PC-9 (cell line): ENCODE measurements around the gene DACT2. TPM values are rescaled to one million over a fixed set of nuclear protein-coding genes. Genes with fewer than 3 reads are reported as not detected.
A peak's percentile ranks its signal among the peaks of the same experiment; 100 is the strongest.

ENCODE experiments used
- BruUV-seq: library from RNA; stranded (reverse); fragments of 400-500 nt; replicated peaks from 2 replicates; lab custom pipeline; 2021; lab: Mats Ljungman, UMichigan
- CTCF ChIA-PET: fragments of 300-600 bp; sonication (Branson Sonifier 250); formaldehyde crosslinking; loops from one replicate; lab custom pipeline; 2022; ENCODE audit warnings: antibody characterized with exemption; lab: Charles Lee
- POLR2A ChIA-PET: fragments of 300-600 bp; sonication (Branson Sonifier 250); formaldehyde crosslinking; loops from one replicate; lab custom pipeline; 2022; ENCODE audit warnings: antibody characterized with exemption; ENCODE audit not compliant: unreplicated experiment; lab: Charles Lee
- DNase-seq, 2 experiments: peaks; one replicate each; pipeline versions ENCODE4 v3.0.0 to v3.0.0-alpha.2; 2015 to 2022; ENCODE audit warnings: mixed read lengths in 1 of 2
- H2AFZ ChIP-seq: fragments of 200-600 bp; sonication (generic); 2 replicates; pipeline ENCODE4 v1.8.1; 2017; ENCODE audit warnings: antibody characterized with exemption
- H3F3A ChIP-seq: fragments of 200-600 bp; sonication (generic); 2 replicates; pipeline ENCODE4 v1.8.1; 2017; ENCODE audit warnings: antibody characterized with exemption, mild to moderate bottlenecking, low read depth; ENCODE audit not compliant: insufficient read depth
- H3K27ac ChIP-seq: fragments of 200-600 bp; sonication (generic); 2 replicates; pipeline ENCODE4 v1.6.1; 2016; ENCODE audit warnings: mixed run types
- H3K27me3 ChIP-seq: fragments of 200-600 bp; sonication (generic); 2 replicates; pipeline ENCODE4 v1.6.1; 2016; ENCODE audit warnings: low read depth, mixed run types; ENCODE audit not compliant: insufficient read depth
- H3K36me3 ChIP-seq: fragments of 200-600 bp; sonication (generic); 2 replicates; pipeline ENCODE4 v1.6.1; 2016; ENCODE audit warnings: low read depth, mixed run types
- H3K4me1 ChIP-seq: fragments of 200-600 bp; sonication (generic); replicated peaks from 2 replicates; pipeline ENCODE4 v1.6.1; 2016; ENCODE audit warnings: mixed run types; ENCODE audit not compliant: insufficient read depth
- H3K4me2 ChIP-seq: fragments of 200-600 bp; sonication (generic); 2 replicates; pipeline ENCODE4 v1.6.1; 2017; ENCODE audit warnings: mixed run types
- H3K4me3 ChIP-seq: fragments of 200-600 bp; sonication (generic); 2 replicates; pipeline ENCODE4 v1.6.1; 2016; ENCODE audit warnings: mixed run types
- H3K79me2 ChIP-seq: fragments of 200-600 bp; sonication (generic); 2 replicates; pipeline ENCODE4 v1.6.1; 2017; ENCODE audit warnings: low read depth, mixed run types
- H3K9me2 ChIP-seq: fragments of 200-600 bp; sonication (generic); 2 replicates; pipeline ENCODE4 v1.8.1; 2017; ENCODE audit warnings: mild to moderate bottlenecking; ENCODE audit not compliant: insufficient read depth
- H3K9me3 ChIP-seq: fragments of 200-600 bp; sonication (generic); 2 replicates; pipeline ENCODE4 v1.8.1; 2016; ENCODE audit warnings: low read depth; ENCODE audit not compliant: insufficient read depth
- H4K20me1 ChIP-seq: fragments of 200-600 bp; sonication (generic); 2 replicates; pipeline ENCODE4 v1.8.1; 2017; ENCODE audit not compliant: insufficient read depth
- CTCF ChIP-seq: fragments of 200-600 bp; sonication (generic); conservative IDR thresholded peaks from 2 replicates; pipeline ENCODE4 v1.6.1; 2017; ENCODE audit warnings: mixed run types, antibody characterized with exemption, mild to moderate bottlenecking, moderate library complexity
- EZH2 ChIP-seq: fragments of 200-600 bp; sonication (generic); IDR thresholded peaks from 2 replicates; pipeline ENCODE4 v1.8.0; 2017; ENCODE audit warnings: antibody characterized with exemption, low read depth
- intact Hi-C: fragments of 100-400 bp; cut with micrococcal nuclease; formaldehyde crosslinking; loops from one replicate; pipeline ENCODE4 v1.10.0; 2022; ENCODE audit not compliant: unreplicated experiment
- total RNA-seq: library from RNA; stranded (reverse); gene quantifications from 2 replicates; pipeline ENCODE4 v1.2.3, GENCODE V29; 2021

DACT2 gene
- total RNA-seq, 1 experiment from 2014 or later: not detected

- Histone ChIP-seq H3K27me3 (peaks cover 93% of the 10 kb centered on the region), H3K4me2 (no peak overlapping the region), H3K79me2 (no peaks in the 10 kb centered on the region), H3K9me3 (no peaks in the 10 kb centered on the region), H3K36me3 (no peaks in the 10 kb centered on the region), H3K4me3 (no peak overlapping the region), H3K9me2 (no peaks in the 10 kb centered on the region), H3F3A (no peaks in the 10 kb centered on the region), H4K20me1 (no peaks in the 10 kb centered on the region), H2AFZ (no peak overlapping the region), H3K4me1 (no peaks in the 10 kb centered on the region), H3K27ac (no peak overlapping the region)
- BruUV-seq: no TSS peak
- no peak for TF ChIP-seq CTCF
- TF ChIP-seq EZH2: no peak
- no peak for DNase-seq
- ChIA-PET CTCF (no interaction called here), POLR2A (no interaction called here)
- intact Hi-C loops: no loop called here
Measured at GRCh38 chr6:168344338-168344737, 24.8 kb upstream of the DACT2 start.

GRCh38 chr6:168343239-168344150 is 23.9 kb upstream of the DACT2 start:
- H3K4me1 ChIP-seq: no peaks in the 10 kb centered on the region
- DNase-seq: no peak
- H3K27ac ChIP-seq: no peak overlapping the region
- no peak overlapping the region for H3K4me3 ChIP-seq
- H3K9me2 ChIP-seq: no peaks in the 10 kb centered on the region
- intact Hi-C loops: no loop called here
- H3K79me2 ChIP-seq: no peaks in the 10 kb centered on the region
- TF ChIP-seq EZH2: no peak
- no peak overlapping the region for H3K4me2 ChIP-seq
- peaks cover 93% of the 10 kb centered on the region for H3K27me3 ChIP-seq
- H3K9me3 ChIP-seq: no peaks in the 10 kb centered on the region
- H2AFZ ChIP-seq: no peak overlapping the region
- no TSS peak for BruUV-seq
- ChIA-PET CTCF (no interaction called here), POLR2A (no interaction called here)
- no peaks in the 10 kb centered on the region for H3K36me3 ChIP-seq
- no peaks in the 10 kb centered on the region for H4K20me1 ChIP-seq
- no peaks in the 10 kb centered on the region for H3F3A ChIP-seq

GRCh38 chr6:168342636-168343035 is 23.1 kb upstream of the DACT2 start:
- CTCF ChIA-PET: no interaction called here
- H3K4me1 ChIP-seq: no peaks in the 10 kb centered on the region
- H3K27me3 ChIP-seq: peaks cover 90% of the 10 kb centered on the region
- H3K9me3 ChIP-seq: no peaks in the 10 kb centered on the region
- H3K4me2 ChIP-seq: no peak overlapping the region
- H2AFZ ChIP-seq: no peak overlapping the region
- no peaks in the 10 kb centered on the region for H3F3A ChIP-seq
- no peak overlapping the region for H3K4me3 ChIP-seq
- POLR2A ChIA-PET: no interaction called here
- DNase-seq: peak in 1 of 2 experiments; percentile 40
- TF ChIP-seq EZH2 (no peak), CTCF (no peak)
- no peaks in the 10 kb centered on the region for H3K36me3 ChIP-seq
- intact Hi-C loops: no loop called here
- H3K9me2 ChIP-seq: no peaks in the 10 kb centered on the region
- H4K20me1 ChIP-seq: no peaks in the 10 kb centered on the region
- no peak overlapping the region for H3K27ac ChIP-seq
- no TSS peak for BruUV-seq
- no peaks in the 10 kb centered on the region for H3K79me2 ChIP-seq
